HG02623 (cell line): ENCODE measurements around the gene TASP1.
A peak's percentile ranks its signal among the peaks of the same experiment; 100 is the strongest.
"Not testable (repeated sequence)": the region's sequence is repeated elsewhere in the genome, so short reads cannot be mapped to it uniquely, and the experiment has no call there.

Experiments
- ATAC-seq: cut with Tn5 transposase; IDR thresholded peaks from one replicate; pipeline ENCODE4 v1.9.1; 2021; ENCODE audit warnings: moderate library complexity; ENCODE audit not compliant: unreplicated experiment

Gene TASP1

DNA sequence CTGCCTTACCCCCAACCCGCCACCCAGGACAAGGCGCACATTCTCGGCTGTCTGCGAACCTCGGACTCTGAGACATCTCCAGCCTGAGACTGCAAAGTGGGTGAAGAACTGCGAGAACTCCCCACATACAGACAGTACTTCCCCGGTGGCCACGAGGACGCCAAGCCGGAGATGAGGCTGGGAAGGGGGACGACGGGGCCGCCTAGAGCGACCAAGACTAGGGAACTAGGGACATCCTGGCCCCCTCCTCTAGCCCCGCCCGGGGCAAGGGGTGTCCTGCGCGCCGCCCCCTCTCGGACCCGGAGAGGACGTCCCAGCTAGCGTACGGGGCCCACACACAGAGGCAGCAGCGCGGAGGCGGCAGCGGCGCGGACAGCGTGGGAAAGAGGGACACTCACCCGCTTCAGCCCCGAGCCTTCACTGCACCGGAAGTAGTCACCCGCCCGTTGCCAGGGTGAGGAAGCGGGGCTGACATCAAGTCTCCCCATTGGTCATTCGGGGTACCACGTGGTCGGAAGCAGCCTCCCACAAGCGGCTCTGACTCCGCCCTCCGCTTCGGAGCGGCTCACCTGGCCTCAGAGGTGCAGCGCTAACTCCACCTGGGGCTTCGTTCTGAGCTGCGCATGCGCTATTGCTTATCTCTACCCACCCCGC is at the start of gene TASP1:
Gene TASP1, minus strand, starts transcription at position 437 of the 654 bp plus-strand sequence. CDS start 8,854 bp downstream, outside the sequence.
- ATAC-seq: peak; percentile 100

DNA sequence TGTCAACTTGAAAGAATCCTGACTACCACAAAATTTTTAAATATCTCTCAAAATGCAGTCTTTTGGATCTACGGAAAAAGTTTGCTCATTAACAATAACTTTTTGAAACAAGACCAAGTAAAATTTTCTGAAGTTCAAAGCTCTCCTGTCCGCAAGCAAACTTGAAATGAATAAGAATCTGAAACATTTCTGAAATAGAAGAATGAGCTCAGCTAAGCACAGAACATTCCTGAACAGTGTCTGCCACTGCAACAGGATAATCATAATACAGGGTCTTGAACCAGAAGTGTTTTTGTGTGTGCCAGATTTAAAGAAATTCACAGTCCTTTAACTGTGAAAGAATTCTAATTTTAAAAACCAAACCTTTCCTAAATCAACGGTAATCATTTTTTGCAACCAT is 49.1 kb upstream of the TASP1 start:
- no peak for ATAC-seq

- no peak for ATAC-seq
These were observed 46.9 kb upstream of the TASP1 start for GRCh38 chr20:13685623-13686022.

DNA sequence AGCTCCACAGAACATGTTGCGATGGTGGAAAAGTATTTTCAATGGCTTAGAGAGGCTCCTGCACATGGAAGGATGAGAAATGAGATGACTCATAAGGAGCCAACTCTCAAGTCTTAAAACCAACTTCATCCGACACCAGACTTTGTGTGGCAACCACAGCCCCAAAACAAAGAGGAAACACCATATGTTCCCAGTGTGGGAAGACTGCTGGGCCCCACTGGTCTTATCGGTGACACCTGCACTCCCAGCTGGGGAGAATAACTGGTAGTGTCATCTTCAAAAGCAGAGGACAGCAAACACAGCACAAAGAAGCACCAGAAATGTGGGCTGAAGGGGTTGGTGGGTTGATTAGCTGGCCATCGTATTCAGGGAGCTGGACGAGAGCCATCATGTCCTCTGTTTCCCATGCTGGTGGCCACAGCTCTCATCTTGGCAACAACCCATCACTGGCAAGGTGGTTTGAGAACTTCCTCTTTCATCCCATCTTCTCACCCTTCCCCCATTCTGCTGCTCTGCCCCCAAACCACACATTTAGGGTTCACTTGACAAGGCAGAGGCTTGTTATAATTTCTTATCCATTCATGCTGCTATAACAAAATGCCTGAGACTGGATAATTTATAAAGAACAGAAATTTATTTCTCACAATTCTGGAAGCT is 46.0 kb upstream of the TASP1 start:
- peak; percentile 75 for ATAC-seq

DNA sequence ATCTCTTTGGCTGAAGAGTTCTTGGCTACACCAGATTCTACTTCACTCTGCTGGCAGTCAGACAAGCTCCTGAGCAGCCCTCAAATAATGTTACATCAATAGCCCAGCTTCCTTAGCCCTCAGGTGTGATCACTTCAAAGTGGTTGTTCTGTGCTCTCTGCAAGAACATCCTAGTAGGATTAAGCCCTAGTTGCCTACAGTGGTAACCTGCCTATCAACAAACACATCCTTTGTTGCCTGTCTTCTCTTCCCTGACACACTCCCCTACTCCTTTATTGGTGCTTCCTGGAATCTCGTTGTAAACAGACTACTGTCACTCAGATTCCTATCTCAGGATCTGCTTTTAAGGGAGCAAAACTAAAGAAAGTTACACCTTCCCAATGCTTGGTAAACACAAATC is 45.1 kb upstream of the TASP1 start:
- no peak for ATAC-seq

DNA sequence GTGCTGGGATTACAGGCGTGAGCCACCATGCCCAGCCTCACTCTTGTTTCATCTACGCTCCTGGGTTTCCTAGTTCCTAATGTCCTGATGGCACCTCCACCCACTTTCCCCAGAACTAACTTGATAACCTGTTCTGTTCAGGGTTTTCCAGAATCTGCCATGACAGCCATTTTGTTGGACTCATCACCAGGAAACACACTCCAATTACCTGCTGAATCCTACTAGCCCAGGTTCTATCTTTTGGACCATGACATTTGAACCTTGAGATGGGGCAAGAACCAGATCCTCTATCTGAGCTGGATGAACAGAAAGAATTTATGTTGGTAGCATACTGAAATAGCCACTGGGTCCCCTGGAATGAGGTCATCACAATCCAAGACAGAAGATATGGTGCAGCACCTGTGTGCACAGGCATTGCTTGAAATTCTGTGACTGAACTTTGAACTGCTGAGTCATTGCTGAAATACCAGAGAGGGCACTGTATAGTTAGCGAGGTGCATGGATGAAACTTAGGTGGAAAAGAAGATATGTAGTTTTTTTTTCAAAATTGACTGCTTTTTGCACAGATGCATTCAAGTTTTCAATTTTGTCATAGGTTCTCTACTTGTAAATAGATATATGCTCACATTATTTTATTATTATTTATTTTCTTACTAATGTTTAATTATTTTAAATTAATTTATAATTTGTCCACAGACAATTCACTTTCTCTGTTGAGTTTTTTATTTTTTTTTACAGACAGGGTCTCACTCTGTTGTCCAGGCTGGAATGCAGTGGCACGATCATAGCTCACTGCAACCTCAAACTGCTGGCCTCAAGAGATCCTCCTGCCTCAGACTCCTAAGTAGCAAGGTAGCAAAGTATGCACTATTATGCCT is 42.8 kb upstream of the TASP1 start:
- peak; percentile 79 for ATAC-seq

DNA sequence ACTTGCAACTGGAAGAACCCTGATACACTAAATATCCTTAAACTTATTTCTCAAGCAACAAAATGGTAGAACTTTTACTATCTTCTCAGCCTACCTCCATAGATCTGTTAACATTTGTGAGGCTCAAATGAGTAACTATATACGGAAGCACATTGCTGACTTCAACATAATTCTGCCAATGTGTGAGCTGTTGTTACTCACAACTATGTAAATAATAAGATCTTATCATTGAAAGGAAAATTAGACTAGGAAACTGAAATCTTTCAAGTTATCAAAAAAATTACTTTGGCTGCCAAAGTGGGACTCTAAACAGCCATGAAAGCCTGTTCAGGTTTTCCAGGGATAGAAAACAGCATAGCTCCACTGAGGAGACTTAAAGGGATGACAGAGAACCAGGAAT is 40.2 kb upstream of the TASP1 start:
- no peak for ATAC-seq

GRCh38 chr20:13677241-13677640 is 38.5 kb upstream of the TASP1 start:
- no peak for ATAC-seq

GRCh38 chr20:13676682-13677081 is 38.0 kb upstream of the TASP1 start:
- no peak for ATAC-seq

DNA sequence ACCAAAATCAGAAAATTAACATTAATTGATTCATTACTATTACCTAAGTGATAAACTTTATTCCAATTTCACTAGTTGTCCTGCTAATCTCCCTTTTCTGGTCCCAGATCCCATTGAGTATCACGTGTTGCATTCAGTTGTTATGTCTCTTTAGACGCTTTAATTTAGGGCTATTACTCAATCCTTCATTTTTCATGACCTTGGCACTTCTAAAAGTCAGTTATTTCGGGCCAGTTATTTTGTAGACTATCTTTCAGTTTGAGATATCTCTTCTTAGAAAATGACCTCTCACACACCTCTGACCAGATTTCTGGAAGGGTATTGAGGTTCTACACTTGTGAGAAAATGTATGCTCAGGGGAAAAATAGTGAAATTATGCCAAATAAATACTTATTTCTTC is 34.0 kb upstream of the TASP1 start:
- no peak for ATAC-seq

GRCh38 chr20:13671916-13672378 is 33.2 kb upstream of the TASP1 start:
- no peak for ATAC-seq

DNA sequence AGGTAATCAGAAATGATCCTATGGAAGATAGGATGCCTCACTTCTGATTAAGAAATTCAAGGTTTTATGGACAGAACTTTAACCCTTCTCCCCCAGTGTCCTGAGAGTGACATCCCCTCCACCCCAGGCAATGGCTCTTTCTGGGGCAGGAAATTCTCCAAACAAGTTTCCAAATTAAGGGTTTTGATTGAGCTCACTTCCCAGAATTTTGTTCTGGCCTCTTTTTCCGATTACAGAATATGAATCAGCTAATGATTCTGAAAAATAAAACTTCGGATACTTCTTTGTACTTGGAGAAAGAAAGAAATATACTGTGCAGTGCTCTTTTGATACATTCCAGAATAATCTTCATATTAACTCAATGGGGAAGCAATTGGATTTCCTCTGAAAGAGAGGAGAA is 32.8 kb upstream of the TASP1 start:
- no peak for ATAC-seq

GRCh38 chr20:13670160-13670559 is 31.4 kb upstream of the TASP1 start:
- ATAC-seq: no peak

GRCh38 chr20:13665709-13666395 is 27.1 kb upstream of the TASP1 start:
- ATAC-seq: no peak

GRCh38 chr20:13661070-13661685 is 22.4 kb upstream of the TASP1 start:
- ATAC-seq: no peak

DNA sequence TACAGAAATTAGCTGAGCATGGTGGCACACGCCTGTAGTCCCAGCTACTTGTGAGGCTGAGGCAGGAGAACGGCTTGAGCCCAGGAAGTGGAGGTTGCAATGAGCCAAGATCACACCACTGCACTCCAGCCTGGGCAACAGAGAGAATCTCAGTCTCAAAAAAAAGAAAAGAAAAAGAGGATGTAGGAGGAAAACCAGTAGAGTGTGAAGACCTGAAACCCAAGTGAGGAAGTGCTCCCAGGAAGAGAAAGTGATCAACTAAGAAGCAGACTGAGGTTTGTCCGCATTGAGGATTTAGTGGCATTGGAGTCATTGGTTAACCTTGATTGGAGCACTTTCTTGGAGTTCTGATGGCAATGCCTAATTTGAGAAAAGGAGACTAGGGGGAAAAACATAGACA is 20.6 kb upstream of the TASP1 start:
- ATAC-seq: peak; percentile 96

DNA sequence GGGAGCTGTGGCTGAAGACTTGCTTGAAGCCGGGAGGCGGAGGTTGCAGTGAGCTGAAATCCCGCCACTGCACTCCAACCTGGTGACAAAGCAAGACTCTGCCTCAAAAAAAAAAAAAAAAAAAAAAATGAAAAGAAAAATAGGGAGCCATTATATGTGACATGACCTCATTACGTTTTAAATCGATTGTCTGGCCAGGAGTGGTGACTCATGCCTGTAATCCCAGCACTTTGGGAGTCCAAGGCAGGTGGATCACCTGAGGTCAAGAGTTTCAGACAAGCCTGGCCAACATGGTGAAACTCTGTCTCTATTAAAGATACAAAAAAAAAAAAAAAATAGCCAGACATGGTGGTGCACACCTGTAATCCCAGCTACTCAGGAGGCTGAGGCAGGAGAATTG is 19.3 kb upstream of the TASP1 start:
- not testable (repeated sequence) for ATAC-seq

- ATAC-seq: no peak
These were observed 18.1 kb upstream of the TASP1 start for GRCh38 chr20:13656721-13657368.

GRCh38 chr20:13654463-13655023 is 15.8 kb upstream of the TASP1 start:
- ATAC-seq: no peak

GRCh38 chr20:13650474-13650873 is 11.7 kb upstream of the TASP1 start:
- no peak for ATAC-seq
